Colonic mucosa (tissue), 4 donors: Measurements from ENCODE around the gene SOX8. TPM values are rescaled to one million over a fixed set of nuclear protein-coding genes. Genes with fewer than 3 reads are reported as not detected.

Experiments
- DNase-seq: peaks from one replicate; pipeline ENCODE4 v3.0.0-alpha.2; 2020
- H3K27ac ChIP-seq: fragments of 200-600 bp; one replicate; pipeline ENCODE4 v1.8.0; 2021
- H3K27me3 ChIP-seq: fragments of 200-600 bp; one replicate; pipeline ENCODE4 v1.8.0; 2021
- H3K36me3 ChIP-seq: fragments of 200-600 bp; one replicate; pipeline ENCODE4 v1.8.0; 2021
- H3K4me1 ChIP-seq: fragments of 200-600 bp; one replicate; pipeline ENCODE4 v1.8.0; 2021; ENCODE audit warnings: mild to moderate bottlenecking
- H3K4me3 ChIP-seq: fragments of 200-600 bp; one replicate; pipeline ENCODE4 v1.8.0; 2021
- H3K9ac ChIP-seq, 2 donors: one replicate each; pipeline ENCODE4 v1.7.0; 2013; ENCODE audit warnings: control low read depth in 2 of 2, low read depth in 2 of 2, low read length in 2 of 2
- H3K9me3 ChIP-seq: fragments of 200-600 bp; one replicate; pipeline ENCODE4 v1.8.0; 2021
- CTCF ChIP-seq: fragments of 200-600 bp; IDR thresholded peaks from one replicate; pipeline ENCODE4 v1.8.0; 2022; ENCODE audit warnings: antibody characterized with exemption, mild to moderate bottlenecking
- intact Hi-C: fragments of 100-400 bp; cut with DNase I; formaldehyde crosslinking; loops from one replicate; pipeline ENCODE4 v1.14.1; 2022
- total RNA-seq, 2 donors: library from RNA; stranded (reverse); fragmentation: NEBNext Ultra II Directional in 1 of 2; extraction: Animal tissue kit (Norgen Biotek cat#: 25700) in 1 of 2; gene quantifications; one replicate each; pipeline ENCODE4 v1.2.1, GENCODE V29; 2021
- donor health status: healthy.
- donor health status: DM: no; HTN: no; CAD: no.
- donor health status: DM: no; HTN: no; CAD: no.

SOX8 gene
- total RNA-seq, 2 donors from 2014 or later = 0.20 to 0.61 TPM

- Histone ChIP-seq H3K27ac (peak overlapping the region; percentile 77), H3K4me1 (peaks cover 4% of the 10 kb centered on the region), H3K27me3 (no peaks in the 10 kb centered on the region), H3K9me3 (no peaks in the 10 kb centered on the region), H3K36me3 (no peaks in the 10 kb centered on the region), H3K4me3 (peak overlapping the region; percentile 88), H3K9ac (peak overlapping the region; percentile 77 to 99)
- DNase-seq = no peak
- no peak for TF ChIP-seq CTCF
- intact Hi-C loops = no loop called here
Measured at GRCh38 chr16:969508-970385, 11.8 kb upstream of the SOX8 start.

GRCh38 chr16:970386-970765 lies 11.2 kb upstream of the SOX8 start:
- no peaks in the 10 kb centered on the region for H3K4me1 ChIP-seq
- no peak for TF ChIP-seq CTCF
- H3K9ac ChIP-seq = peak overlapping the region; percentile 77 to 99
- H3K27me3 ChIP-seq = no peaks in the 10 kb centered on the region
- H3K36me3 ChIP-seq = no peaks in the 10 kb centered on the region
- peak overlapping the region; percentile 88 for H3K4me3 ChIP-seq
- intact Hi-C loops = no loop called here
- H3K9me3 ChIP-seq = no peaks in the 10 kb centered on the region
- DNase-seq = peak; percentile 33
- peak overlapping the region; percentile 77 for H3K27ac ChIP-seq

- TF ChIP-seq CTCF = no peak
- H3K9ac ChIP-seq = peak within 1 kb of the TSS; percentile 77 to 99
- intact Hi-C loops = no loop called here
- no peaks in the 10 kb centered on the region for H3K4me1 ChIP-seq
- DNase-seq = peak; percentile 97
- H3K9me3 ChIP-seq = no peaks in the 10 kb centered on the region
- H3K4me3 ChIP-seq = peak within 1 kb of the TSS; percentile 88
- peak within 1 kb of the TSS; percentile 77 for H3K27ac ChIP-seq
- no peaks in the 10 kb centered on the region for H3K36me3 ChIP-seq
- no peaks in the 10 kb centered on the region for H3K27me3 ChIP-seq
Measured at GRCh38 chr16:970766-971581, 10.6 kb upstream of the SOX8 start, which contains the start of gene LMF1. Gene LMF1, minus strand, starts transcription at chr16:970984. Its CDS starts 4 bp downstream, at chr16:970980.

- no peak for DNase-seq
- intact Hi-C loops = no loop called here
- Histone ChIP-seq H3K27me3 (no peaks in the 10 kb centered on the region), H3K36me3 (no peaks in the 10 kb centered on the region), H3K9me3 (no peaks in the 10 kb centered on the region), H3K4me3 (no peak overlapping the region), H3K27ac (no peak overlapping the region), H3K4me1 (no peaks in the 10 kb centered on the region), H3K9ac (peak overlapping the region in 1 of 2 donors; percentile 60)
- TF ChIP-seq CTCF = no peak
Measured at GRCh38 chr16:971582-971905, 10.0 kb upstream of the SOX8 start.

GRCh38 chr16:971981-972315 lies 9.6 kb upstream of the SOX8 start:
- Histone ChIP-seq H3K4me3 (no peak overlapping the region), H3K9me3 (no peaks in the 10 kb centered on the region), H3K27ac (no peak overlapping the region), H3K27me3 (no peaks in the 10 kb centered on the region), H3K4me1 (no peaks in the 10 kb centered on the region), H3K9ac (no peak overlapping the region), H3K36me3 (no peaks in the 10 kb centered on the region)
- TF ChIP-seq CTCF = no peak
- no peak for DNase-seq
- intact Hi-C loops = no loop called here
